Muscle of leg (tissue), 11 donors: ENCODE results near the gene SPATA46. TPM values are rescaled to one million over a fixed set of nuclear protein-coding genes. Genes with fewer than 3 reads are reported as not detected.

Experiments
- DNase-seq: peaks from one replicate; pipeline ENCODE4 v3.0.0; 2013
- H3K27ac ChIP-seq: one replicate; pipeline ENCODE4 v1.5.1; 2013; ENCODE audit warnings: mild to moderate bottlenecking, low read length, control low read depth
- H3K27me3 ChIP-seq: one replicate; pipeline ENCODE4 v1.6.1; 2013; ENCODE audit warnings: low read length; ENCODE audit not compliant: control insufficient read depth, insufficient read depth
- H3K36me3 ChIP-seq: one replicate; pipeline ENCODE4 v1.6.1; 2013; ENCODE audit warnings: low read length; ENCODE audit not compliant: control insufficient read depth, insufficient read depth
- H3K4me1 ChIP-seq: one replicate; pipeline ENCODE4 v1.6.1; 2013; ENCODE audit warnings: low read length; ENCODE audit not compliant: control insufficient read depth, insufficient read depth
- H3K4me3 ChIP-seq: one replicate; pipeline ENCODE4 v1.5.1; 2013; ENCODE audit warnings: low read length, control low read depth
- H3K9me3 ChIP-seq: replicated peaks from 2 replicates; pipeline ENCODE4 v1.6.1; 2013; ENCODE audit warnings: low read depth, low read length; ENCODE audit not compliant: control insufficient read depth
- WGBS: methylation state at CpG from one replicate; pipeline ENCODE4 v1.1.5; 2013; ENCODE audit warnings: missing lambda C conversion rate; ENCODE audit not compliant: insufficient coverage; 5-methylcytosine and 5-hydroxymethylcytosine counted together
- polyA plus RNA-seq, 8 donors: library from polyadenylated mRNA; unstranded; fragments of 120-200 nt; gene quantifications; one replicate each; pipeline versions ENCODE4 v1.2.1 to v1.2.3, GENCODE V29; 2013; ENCODE audit warnings: inconsistent platforms in 1 of 8, low replicate concordance in 1 of 8; ENCODE audit not compliant: insufficient read length in 8 of 8, insufficient read depth in 1 of 8
- total RNA-seq: library from RNA; stranded (reverse); fragments of 120-200 nt; gene quantifications from one replicate; pipeline ENCODE4 v1.2.4, GENCODE V29; 2013

The SPATA46 gene
- total and polyA plus RNA-seq, 9 donors: 0.21 to 0.29 (median 0.28) TPM; not detected in 6

GRCh38 chr1:162336621-162337285 lies 39.9 kb downstream of the SPATA46 start:
- Histone ChIP-seq H3K27me3 (no peaks in the 10 kb centered on the region), H3K9me3 (no peaks in the 10 kb centered on the region), H3K36me3 (no peaks in the 10 kb centered on the region), H3K4me1 (no peaks in the 10 kb centered on the region), H3K27ac (no peak overlapping the region), H3K4me3 (no peak overlapping the region)
- DNase-seq: no peak
- WGBS: no CpG with 5 or more reads among the region's 7 CpGs

DNA sequence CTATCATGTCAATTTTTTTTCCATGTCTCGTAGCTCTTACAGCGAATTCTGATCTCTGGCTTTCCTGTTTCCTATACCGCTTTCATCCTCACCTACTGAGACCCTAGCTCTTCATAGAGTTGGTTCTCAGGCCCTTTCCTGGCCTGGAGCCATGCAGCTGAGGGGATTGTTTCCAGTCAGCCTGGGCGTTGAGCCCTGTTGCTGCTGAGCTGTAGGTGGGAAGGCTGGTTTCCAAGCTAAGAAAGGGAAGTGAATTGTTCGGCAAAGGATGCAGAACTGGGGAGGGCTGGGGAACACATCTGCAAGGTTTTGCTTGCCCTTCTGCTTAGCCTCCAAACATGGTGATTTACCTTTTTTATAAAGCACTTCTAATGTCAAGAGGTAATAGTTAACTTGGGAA lies 41.5 kb downstream of the SPATA46 start:
- Histone ChIP-seq H3K36me3 (no peaks in the 10 kb centered on the region), H3K4me3 (no peak overlapping the region), H3K27me3 (no peaks in the 10 kb centered on the region), H3K27ac (no peak overlapping the region), H3K9me3 (no peaks in the 10 kb centered on the region), H3K4me1 (peaks cover under 1% of the 10 kb centered on the region)
- 63% methylated on average over 2 of the region's 5 CpGs for WGBS
- peak; percentile 77 for DNase-seq

DNA sequence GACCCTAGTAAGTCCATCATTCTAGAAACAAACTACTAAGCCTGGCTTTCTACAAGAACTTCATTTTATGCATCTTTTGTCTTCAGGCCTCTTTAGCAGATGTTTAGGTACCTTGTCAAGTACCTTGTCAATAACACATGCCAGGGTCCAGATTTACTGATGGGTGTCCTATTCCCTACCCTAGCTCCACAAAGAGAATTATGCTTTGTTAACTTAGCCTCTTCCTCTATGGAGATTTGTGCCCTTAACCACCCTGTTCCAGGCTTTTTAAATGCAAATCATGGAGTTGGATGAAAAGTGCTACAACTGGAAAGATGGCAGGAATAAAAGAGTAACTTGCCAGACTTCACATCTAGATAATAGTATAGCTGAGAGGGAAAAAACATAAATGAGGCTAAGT lies 42.7 kb downstream of the SPATA46 start:
- H3K9me3 ChIP-seq: no peaks in the 10 kb centered on the region
- H3K4me1 ChIP-seq: peaks cover 2% of the 10 kb centered on the region
- no peaks in the 10 kb centered on the region for H3K36me3 ChIP-seq
- no peak overlapping the region for H3K27ac ChIP-seq
- H3K4me3 ChIP-seq: no peak overlapping the region
- DNase-seq: no peak
- H3K27me3 ChIP-seq: no peaks in the 10 kb centered on the region

DNA sequence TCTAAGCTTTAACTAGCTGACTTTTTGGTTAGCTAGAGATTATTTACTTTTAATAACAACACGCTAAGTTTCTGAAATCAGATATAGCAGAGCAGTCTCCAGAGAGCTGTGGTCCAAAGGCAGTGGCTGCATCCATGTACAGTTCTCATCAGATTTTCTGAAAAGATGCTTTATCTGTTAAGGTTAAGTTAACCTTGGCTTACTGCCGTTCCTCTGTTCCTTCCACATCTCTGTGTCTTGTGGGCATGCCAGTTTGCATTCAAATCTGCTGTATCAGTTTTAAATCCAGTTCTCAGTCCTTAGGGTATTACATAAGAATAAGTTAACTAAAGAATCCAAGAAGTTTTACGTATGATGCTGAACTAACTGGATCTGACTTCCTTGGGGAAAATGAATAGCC lies 46.8 kb downstream of the SPATA46 start:
- no peaks in the 10 kb centered on the region for H3K9me3 ChIP-seq
- WGBS: no CpG with 5 or more reads among the region's 3 CpGs
- H3K4me3 ChIP-seq: no peak overlapping the region
- H3K27ac ChIP-seq: no peak overlapping the region
- peak; percentile 27 for DNase-seq
- H3K36me3 ChIP-seq: no peaks in the 10 kb centered on the region
- H3K4me1 ChIP-seq: peaks cover 2% of the 10 kb centered on the region
- H3K27me3 ChIP-seq: no peaks in the 10 kb centered on the region

GRCh38 chr1:162328512-162328911 lies 48.1 kb downstream of the SPATA46 start:
- Histone ChIP-seq H3K4me3 (no peak overlapping the region), H3K27ac (no peak overlapping the region), H3K36me3 (no peaks in the 10 kb centered on the region), H3K27me3 (no peaks in the 10 kb centered on the region), H3K9me3 (no peaks in the 10 kb centered on the region), H3K4me1 (peaks cover 2% of the 10 kb centered on the region)
- DNase-seq: peak; percentile 17

DNA sequence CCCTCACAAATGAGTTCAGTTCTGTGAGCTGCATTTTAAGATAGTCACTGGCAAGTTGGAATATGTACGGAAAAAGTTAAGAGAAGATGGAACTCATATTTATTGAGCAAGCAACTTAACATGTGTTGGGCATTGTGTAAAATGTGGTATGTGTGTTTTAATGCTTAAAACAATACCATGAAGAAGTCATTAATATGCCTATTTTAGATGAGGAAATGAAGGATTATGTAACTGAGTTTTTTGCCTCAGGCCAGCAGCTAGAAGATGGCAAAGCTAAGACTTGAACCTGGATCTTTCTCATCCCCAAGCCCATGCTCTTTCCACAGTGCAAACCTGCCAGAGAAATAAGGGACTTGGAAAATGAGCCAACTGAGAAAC lies 48.9 kb downstream of the SPATA46 start:
- Histone ChIP-seq H3K27ac (no peak overlapping the region), H3K4me3 (no peak overlapping the region), H3K4me1 (peaks cover 2% of the 10 kb centered on the region), H3K27me3 (no peaks in the 10 kb centered on the region), H3K36me3 (no peaks in the 10 kb centered on the region), H3K9me3 (no peaks in the 10 kb centered on the region)
- DNase-seq: no peak
- WGBS: no CpG with 5 or more reads among the region's 1 CpG

GRCh38 chr1:162327144-162327787 lies 49.4 kb downstream of the SPATA46 start:
- Histone ChIP-seq H3K27ac (no peak overlapping the region), H3K4me1 (peaks cover 2% of the 10 kb centered on the region)

GRCh38 chr1:162326559-162326958 lies 50.1 kb downstream of the SPATA46 start:
- no peak for DNase-seq
- no peak overlapping the region for H3K27ac ChIP-seq
- H3K36me3 ChIP-seq: no peaks in the 10 kb centered on the region
- H3K9me3 ChIP-seq: no peaks in the 10 kb centered on the region
- H3K4me1 ChIP-seq: peaks cover 2% of the 10 kb centered on the region
- no peaks in the 10 kb centered on the region for H3K27me3 ChIP-seq
- H3K4me3 ChIP-seq: no peak overlapping the region

More at GRCh38 chr1:162327144-162327787, 49.4 kb downstream of the SPATA46 start:
- no peaks in the 10 kb centered on the region for H3K27me3 ChIP-seq
- H3K9me3 ChIP-seq: no peaks in the 10 kb centered on the region
- no peak overlapping the region for H3K4me3 ChIP-seq
- no CpG with 5 or more reads among the region's 2 CpGs for WGBS
- DNase-seq: no peak
- no peaks in the 10 kb centered on the region for H3K36me3 ChIP-seq

DNA sequence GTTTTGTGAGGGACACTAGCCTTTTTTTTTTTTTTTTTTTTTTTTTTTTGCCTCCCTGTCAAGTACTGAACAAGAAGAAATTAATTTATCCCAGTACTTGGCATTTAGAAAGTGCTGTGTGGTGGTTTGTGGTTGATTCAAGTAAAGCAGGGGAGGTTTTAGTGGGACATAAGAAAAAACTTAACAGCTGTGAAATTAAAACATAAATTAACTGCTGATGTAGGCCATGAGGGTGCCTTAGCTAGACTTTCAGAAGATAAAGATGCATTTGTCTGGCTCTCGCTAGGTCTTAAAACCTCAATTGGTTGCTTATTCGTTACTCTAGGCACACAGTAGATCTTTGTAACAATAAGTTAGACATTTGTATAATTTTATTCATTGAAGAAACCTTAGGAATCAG lies 52.3 kb downstream of the SPATA46 start:
- no CpG with 5 or more reads among the region's 2 CpGs for WGBS
- Histone ChIP-seq H3K27me3 (no peaks in the 10 kb centered on the region), H3K4me3 (no peak overlapping the region), H3K4me1 (no peaks in the 10 kb centered on the region), H3K36me3 (no peaks in the 10 kb centered on the region), H3K9me3 (no peaks in the 10 kb centered on the region), H3K27ac (no peak overlapping the region)
- no peak for DNase-seq
